ENCODE data around the gene TNXB.
"Not testable (repeated sequence)": the region's sequence is repeated elsewhere in the genome, so short reads cannot be mapped to it uniquely, and the experiment has no call there.

The TNXB gene

GRCh38 chr6:32082935-32083334 is 26.2 kb downstream of the TNXB start:
- DNase-seq = no peak

GRCh38 chr6:32082478-32082877 is 26.7 kb downstream of the TNXB start:
- DNase-seq = no peak

GRCh38 chr6:32081168-32081990 is 27.8 kb downstream of the TNXB start:
- no peak for DNase-seq

DNA sequence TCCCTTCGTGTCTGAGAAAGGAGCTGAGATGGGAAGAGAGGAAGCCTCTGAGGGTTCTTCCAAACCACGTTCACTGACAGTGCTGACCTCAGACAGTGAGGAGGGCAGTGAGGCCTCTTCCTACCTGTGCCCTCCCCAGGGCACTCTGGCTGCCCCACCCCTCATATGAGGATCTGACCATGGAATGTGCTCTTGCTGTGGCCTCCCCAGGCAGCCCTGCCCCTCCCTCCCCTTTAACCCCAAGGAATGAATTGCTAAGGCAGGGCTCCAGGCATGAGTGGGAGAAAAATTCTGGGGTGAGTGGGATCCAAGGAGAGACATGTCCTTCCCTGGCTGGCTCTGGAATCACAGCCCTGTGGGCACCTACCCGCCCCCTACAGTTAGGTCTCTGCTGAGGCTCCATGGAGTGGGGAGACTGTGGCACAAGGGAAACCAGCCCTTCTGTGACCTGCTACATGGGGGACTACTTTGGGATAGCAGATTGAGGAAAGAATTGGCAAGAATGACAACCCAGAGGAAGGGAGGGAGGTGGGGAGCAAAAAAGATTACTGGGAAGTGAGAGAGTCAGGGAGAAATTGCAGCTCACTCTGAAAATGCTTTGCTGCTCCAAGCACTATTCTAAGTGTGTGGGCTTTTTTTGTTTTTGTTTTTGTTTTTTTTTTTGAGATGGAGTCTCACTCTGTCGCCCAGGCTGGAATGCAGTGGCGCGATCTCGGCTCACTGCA is 29.4 kb downstream of the TNXB start:
- no peak for DNase-seq

- no peak for DNase-seq
These were observed 32.8 kb downstream of the TNXB start for GRCh38 chr6:32076321-32076809.

DNA sequence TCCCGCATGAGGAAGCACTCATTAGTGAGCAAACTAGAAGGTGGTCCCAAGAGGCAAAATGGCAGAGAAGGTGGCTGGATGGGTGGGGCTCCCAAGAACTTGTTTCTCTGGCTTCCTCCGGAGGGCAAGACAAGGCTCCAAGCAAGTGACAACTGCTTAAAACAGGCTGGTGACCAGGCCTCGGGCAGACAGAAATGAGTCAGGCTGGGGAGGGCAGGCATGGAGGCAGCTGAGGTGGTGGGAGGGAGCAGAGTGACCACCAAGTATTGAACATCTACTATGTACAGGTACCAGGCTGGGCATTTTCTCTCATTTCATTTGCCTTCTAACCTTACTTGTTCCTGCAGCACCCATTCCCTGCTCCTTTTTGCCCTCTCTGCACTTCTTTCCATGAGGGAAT is 33.4 kb downstream of the TNXB start:
- DNase-seq = no peak

GRCh38 chr6:32074996-32075532 is 34.1 kb downstream of the TNXB start:
- DNase-seq = no peak

DNA sequence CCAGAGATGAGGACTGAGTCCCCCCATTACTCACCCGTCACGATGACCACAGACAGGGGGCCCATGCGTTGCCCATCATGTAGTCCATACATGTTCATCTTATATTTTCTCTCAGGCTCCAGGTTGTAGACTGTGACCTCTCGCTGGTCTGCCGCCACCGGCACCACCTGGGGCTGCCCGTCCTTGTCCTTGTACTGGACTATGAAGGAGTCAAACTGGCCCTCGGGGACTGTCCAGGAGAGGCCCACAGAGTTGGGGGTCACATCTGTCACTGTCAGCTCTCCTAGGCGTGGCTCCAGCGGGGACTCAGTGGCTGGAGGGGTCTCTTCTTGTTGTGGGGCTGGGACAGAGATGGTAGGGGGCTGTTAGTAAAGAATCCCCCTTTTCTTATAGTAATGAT is 35.5 kb downstream of the TNXB start:
- no peak for DNase-seq

- DNase-seq = no peak
These were observed 36.0 kb downstream of the TNXB start for GRCh38 chr6:32073101-32073500.

- no peak for DNase-seq
These were observed 38.2 kb downstream of the TNXB start for GRCh38 chr6:32070814-32071543.

DNA sequence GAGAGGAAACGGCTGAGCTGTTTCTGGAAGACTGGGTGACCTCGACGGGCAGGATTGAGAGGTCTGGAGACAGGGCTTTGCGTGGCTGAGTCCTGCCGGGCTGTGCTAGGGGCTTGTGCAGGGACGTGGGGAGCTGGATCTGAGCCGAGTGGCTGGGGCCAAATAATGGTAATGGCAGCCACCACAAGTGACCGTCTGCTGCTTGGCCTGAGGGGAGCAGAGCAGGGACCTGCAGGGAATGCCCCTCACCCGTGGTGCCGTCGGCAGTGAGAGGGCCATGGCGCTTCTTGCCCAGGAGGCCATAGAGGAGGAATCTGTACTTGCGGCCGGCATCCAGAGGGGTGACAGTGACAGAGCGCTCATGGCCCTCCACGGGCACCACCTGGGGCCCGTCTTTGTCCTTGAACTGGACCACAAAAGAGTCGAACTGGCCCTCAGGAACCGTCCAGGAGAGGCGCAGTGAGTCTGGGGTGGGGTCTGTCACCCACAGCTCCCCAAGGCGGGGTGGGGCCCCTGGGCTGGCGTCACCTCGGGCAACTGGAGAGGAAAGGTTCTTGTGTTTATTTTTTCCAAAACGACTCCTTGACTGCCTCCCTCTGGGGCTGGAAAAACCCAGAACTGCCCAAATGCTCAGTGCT is 39.1 kb downstream of the TNXB start:
- DNase-seq = no peak

GRCh38 chr6:32069460-32069859 is 39.7 kb downstream of the TNXB start:
- DNase-seq = no peak

- no peak for DNase-seq
These were observed 40.3 kb downstream of the TNXB start for GRCh38 chr6:32068867-32069266.

DNA sequence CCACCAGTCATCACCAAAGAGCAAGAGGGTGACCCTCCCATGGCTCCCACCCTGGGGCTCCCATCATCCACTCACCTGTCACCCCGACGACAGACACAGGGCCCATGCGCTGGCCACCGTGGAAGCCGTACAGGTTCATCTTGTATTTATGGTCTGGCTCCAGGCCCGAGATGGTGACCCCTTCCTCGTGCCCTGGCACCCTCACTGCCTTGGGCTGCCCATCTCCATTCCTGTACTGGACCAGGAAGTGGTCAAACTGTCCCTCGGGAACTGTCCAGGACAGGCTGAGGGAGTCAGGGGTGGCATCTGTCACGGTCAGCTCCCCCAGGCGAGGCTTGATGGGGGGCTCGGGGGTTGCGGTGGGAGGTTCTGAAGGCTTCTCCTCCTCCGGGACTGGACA is 40.8 kb downstream of the TNXB start:
- not testable (repeated sequence) for DNase-seq

- not testable (repeated sequence) for DNase-seq
These were observed 41.6 kb downstream of the TNXB start for GRCh38 chr6:32067521-32067920.

- DNase-seq = no peak
These were observed 44.4 kb downstream of the TNXB start for GRCh38 chr6:32064706-32065105.

DNA sequence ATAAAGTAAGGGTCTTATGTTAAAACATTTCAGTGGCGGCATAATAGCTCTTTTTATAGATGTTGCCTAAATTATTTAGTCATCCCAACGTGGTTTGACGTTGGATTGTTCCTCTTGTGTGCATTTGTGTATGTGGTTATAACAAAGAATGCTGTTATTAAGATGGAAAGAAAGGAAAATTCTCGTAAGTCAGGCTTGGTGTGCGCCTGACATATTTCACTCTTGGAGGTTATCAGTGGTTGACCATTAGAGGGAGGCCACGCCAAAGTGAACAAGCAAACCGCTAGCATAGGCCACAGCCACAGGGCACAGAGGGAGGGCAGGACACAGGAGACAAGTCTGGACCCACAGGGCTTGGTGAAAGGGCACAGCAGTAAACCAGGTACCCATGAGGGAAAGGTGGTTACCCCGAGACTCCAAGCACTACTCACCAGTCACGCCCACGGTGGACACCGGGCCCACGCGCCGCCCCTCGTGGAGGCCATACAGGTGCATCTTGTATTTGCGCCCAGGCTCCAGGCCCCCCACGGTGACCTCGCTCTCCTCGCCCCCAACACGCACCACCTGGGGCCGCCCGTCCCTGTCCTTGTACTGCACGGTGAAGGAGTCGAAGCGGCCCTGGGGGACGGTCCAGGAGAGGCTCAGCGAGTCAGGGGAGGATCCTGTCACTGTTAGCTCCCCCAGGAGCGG is 48.0 kb downstream of the TNXB start:
- no peak for DNase-seq

GRCh38 chr6:32058511-32058963 is 50.6 kb downstream of the TNXB start:
- DNase-seq = no peak

DNA sequence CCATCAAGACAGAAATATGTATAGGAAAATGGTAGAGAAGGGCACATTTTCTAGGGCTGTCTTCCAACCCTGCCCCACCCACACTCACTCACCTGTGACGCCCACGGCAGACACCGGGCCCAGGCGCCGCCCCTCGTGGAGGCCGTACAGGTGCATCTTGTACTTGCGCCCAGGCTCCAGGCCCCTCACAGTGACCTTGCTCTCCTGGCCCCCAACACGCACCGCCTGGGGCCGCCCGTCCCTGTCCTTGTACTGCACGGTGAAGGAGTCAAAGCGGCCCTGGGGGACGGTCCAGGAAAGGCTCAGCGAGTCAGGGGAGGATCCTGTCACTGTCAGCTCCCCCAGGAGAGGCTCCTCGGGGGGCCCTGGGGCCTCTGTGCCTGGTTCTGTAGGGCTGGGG is 51.2 kb downstream of the TNXB start:
- DNase-seq = no peak

- no peak for DNase-seq
These were observed 52.9 kb downstream of the TNXB start for GRCh38 chr6:32056254-32056653.

- not testable (repeated sequence) for DNase-seq
These were observed 53.4 kb downstream of the TNXB start for GRCh38 chr6:32055756-32056155.

GRCh38 chr6:32053314-32053713 is 55.8 kb downstream of the TNXB start:
- not testable (repeated sequence) for DNase-seq
